ENCODE data around the gene QRICH1.

QRICH1 gene

DNA sequence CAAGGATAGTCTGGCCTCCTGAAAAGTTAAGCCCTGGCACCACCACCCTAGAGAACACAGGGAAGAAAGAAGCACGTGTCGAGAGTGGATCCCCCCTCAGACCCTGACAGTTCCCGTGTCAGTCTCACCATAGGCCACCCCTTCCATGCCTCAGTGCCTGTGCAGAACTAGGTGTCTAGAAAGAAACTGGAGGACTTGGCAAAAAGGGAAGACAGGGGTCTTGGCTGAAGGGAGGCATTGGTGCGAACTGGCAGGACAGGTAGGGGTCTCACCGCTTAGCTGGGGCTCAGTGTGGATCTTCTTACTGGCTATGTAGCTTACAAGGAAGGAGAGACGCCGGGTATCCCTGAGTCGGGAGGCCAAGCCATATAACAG is 10.2 kb upstream of the QRICH1 start:
- H3K27me3 Mint-ChIP-seq, result no peaks in the 10 kb centered on the region
- H3K36me3 Mint-ChIP-seq, result peaks cover 23% of the 10 kb centered on the region
- ATAC-seq (ENCODE audit: low read depth) (no peak), DNase-seq (ENCODE audit: low spot score in 2 of 2) (no peak)
- peak overlapping the region; percentile 98 for H3K4me3 Mint-ChIP-seq
- H3K27ac Mint-ChIP-seq, result peak overlapping the region; percentile 95
- H3K4me1 Mint-ChIP-seq, result peaks cover 18% of the 10 kb centered on the region
- no peaks in the 10 kb centered on the region for H3K9me3 Mint-ChIP-seq

GRCh38 chr3:49100046-49100615 is 6.3 kb upstream of the QRICH1 start:
- DNase-seq (ENCODE audit: low spot score in 2 of 2) (no peak), ATAC-seq (ENCODE audit: low read depth) (no peak)
- H3K9me3 Mint-ChIP-seq, result no peaks in the 10 kb centered on the region
- no peaks in the 10 kb centered on the region for H3K27me3 Mint-ChIP-seq
- no peak overlapping the region for H3K4me3 Mint-ChIP-seq
- peaks cover 27% of the 10 kb centered on the region for H3K36me3 Mint-ChIP-seq
- no peak overlapping the region for H3K27ac Mint-ChIP-seq
- peaks cover 12% of the 10 kb centered on the region for H3K4me1 Mint-ChIP-seq

DNA sequence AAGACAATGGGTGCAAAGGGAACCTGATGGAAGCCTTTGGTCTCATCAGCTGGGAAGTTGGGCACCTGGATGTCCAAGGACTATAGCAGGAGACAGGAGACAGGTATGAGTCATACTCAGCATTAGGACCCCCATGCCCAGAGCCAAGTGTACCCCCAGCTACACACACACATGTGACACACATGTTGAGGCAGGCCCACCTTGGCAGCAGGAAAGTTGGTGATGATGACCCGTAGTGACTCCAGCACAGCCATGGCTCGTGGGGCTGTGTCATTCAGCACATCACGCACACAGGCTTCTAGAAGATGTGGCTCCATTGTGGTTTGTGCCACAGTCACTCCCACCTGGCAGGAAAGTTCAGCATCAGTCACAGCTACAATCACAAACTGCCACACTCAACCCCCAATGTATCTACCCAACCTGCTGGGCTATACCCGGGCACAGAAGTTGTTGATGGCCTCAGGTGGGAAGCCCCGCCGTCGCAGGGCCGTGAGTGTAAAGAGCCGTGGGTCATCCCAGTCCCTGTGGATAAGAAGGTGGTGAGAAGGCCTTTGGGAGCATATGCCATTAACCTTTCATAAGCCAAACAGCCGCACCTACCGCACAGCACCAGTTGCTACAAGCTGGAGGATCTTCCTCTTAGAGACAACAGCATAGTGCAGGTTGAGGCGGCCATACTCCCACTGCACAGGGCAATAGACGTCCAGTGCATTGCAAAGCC is 5.2 kb upstream of the QRICH1 start:
- ATAC-seq (ENCODE audit: low read depth) (no peak), DNase-seq (ENCODE audit: low spot score in 2 of 2) (no peak)
- Mint-ChIP-seq H3K27me3 (no peaks in the 10 kb centered on the region), H3K9me3 (no peaks in the 10 kb centered on the region), H3K4me3 (no peak overlapping the region), H3K27ac (no peak overlapping the region), H3K36me3 (peaks cover 27% of the 10 kb centered on the region), H3K4me1 (peaks cover 11% of the 10 kb centered on the region)

DNA sequence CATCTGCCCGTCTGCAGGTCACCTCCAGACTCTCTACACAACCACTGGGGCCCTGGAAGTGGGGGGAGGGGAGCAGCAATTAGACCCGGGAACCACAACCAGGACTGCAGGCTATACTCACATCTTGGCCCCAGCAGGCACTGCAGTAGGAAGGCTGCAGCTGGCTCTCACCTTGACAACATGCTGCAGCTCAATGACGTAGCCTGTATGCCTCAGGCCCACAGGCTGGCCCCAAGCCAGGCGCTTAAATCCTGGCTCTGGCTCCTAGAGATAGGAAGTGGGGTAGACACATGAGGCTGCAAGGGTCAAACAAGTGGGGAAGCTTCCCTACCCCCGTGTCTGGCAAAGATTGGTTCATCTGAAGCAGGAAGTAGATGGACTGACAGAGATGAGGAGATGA is 4.6 kb upstream of the QRICH1 start:
- no peaks in the 10 kb centered on the region for H3K9me3 Mint-ChIP-seq
- H3K36me3 Mint-ChIP-seq, result peaks cover 29% of the 10 kb centered on the region
- H3K27ac Mint-ChIP-seq, result no peak overlapping the region
- peaks cover 4% of the 10 kb centered on the region for H3K4me1 Mint-ChIP-seq
- H3K4me3 Mint-ChIP-seq, result no peak overlapping the region
- H3K27me3 Mint-ChIP-seq, result no peaks in the 10 kb centered on the region
- ATAC-seq (ENCODE audit: low read depth), result no peak
- no peak for DNase-seq (ENCODE audit: low spot score in 2 of 2)

GRCh38 chr3:49092938-49093852 is 676 bp downstream of the QRICH1 start:
- peak; percentile 77 to 86 for DNase-seq (ENCODE audit: low spot score in 2 of 2)
- Mint-ChIP-seq H3K36me3 (peaks cover 5% of the 10 kb centered on the region), H3K27me3 (no peaks in the 10 kb centered on the region), H3K27ac (peak overlapping the region; percentile 96), H3K4me3 (peak overlapping the region; percentile 93), H3K9me3 (no peaks in the 10 kb centered on the region), H3K4me1 (peaks cover 13% of the 10 kb centered on the region)
- peak; percentile 39 for ATAC-seq (ENCODE audit: low read depth)

GRCh38 chr3:49081429-49081828 is 12.4 kb downstream of the QRICH1 start:
- H3K4me3 Mint-ChIP-seq, result no peak overlapping the region
- no peak overlapping the region for H3K27ac Mint-ChIP-seq
- ATAC-seq (ENCODE audit: low read depth) (no peak), DNase-seq (ENCODE audit: low spot score in 2 of 2) (no peak)
- peaks cover 6% of the 10 kb centered on the region for H3K4me1 Mint-ChIP-seq
- no peaks in the 10 kb centered on the region for H3K9me3 Mint-ChIP-seq
- peaks cover 5% of the 10 kb centered on the region for H3K36me3 Mint-ChIP-seq
- no peaks in the 10 kb centered on the region for H3K27me3 Mint-ChIP-seq

- no peak for DNase-seq (ENCODE audit: low spot score in 2 of 2)
- H3K36me3 Mint-ChIP-seq, result peaks cover 7% of the 10 kb centered on the region
- H3K27me3 Mint-ChIP-seq, result no peaks in the 10 kb centered on the region
- H3K27ac Mint-ChIP-seq, result no peak overlapping the region
- no peak for ATAC-seq (ENCODE audit: low read depth)
- peaks cover 8% of the 10 kb centered on the region for H3K4me1 Mint-ChIP-seq
- no peaks in the 10 kb centered on the region for H3K9me3 Mint-ChIP-seq
- no peak overlapping the region for H3K4me3 Mint-ChIP-seq
Observed at GRCh38 chr3:49079270-49079669, 14.6 kb downstream of the QRICH1 start.

GRCh38 chr3:49076646-49077045 is 17.2 kb downstream of the QRICH1 start:
- no peaks in the 10 kb centered on the region for H3K9me3 Mint-ChIP-seq
- DNase-seq (ENCODE audit: low spot score in 2 of 2) (no peak), ATAC-seq (ENCODE audit: low read depth) (no peak)
- H3K4me3 Mint-ChIP-seq, result no peak overlapping the region
- no peak overlapping the region for H3K27ac Mint-ChIP-seq
- H3K36me3 Mint-ChIP-seq, result peaks cover 14% of the 10 kb centered on the region
- H3K27me3 Mint-ChIP-seq, result no peaks in the 10 kb centered on the region
- H3K4me1 Mint-ChIP-seq, result peaks cover 8% of the 10 kb centered on the region

- DNase-seq (ENCODE audit: low spot score in 2 of 2), result no peak
- Mint-ChIP-seq H3K36me3 (peaks cover 15% of the 10 kb centered on the region), H3K27ac (no peak overlapping the region), H3K9me3 (no peaks in the 10 kb centered on the region), H3K27me3 (no peaks in the 10 kb centered on the region), H3K4me3 (no peak overlapping the region), H3K4me1 (peaks cover 8% of the 10 kb centered on the region)
- ATAC-seq (ENCODE audit: low read depth), result no peak
Observed at GRCh38 chr3:49076116-49076515, 17.8 kb downstream of the QRICH1 start.

DNA sequence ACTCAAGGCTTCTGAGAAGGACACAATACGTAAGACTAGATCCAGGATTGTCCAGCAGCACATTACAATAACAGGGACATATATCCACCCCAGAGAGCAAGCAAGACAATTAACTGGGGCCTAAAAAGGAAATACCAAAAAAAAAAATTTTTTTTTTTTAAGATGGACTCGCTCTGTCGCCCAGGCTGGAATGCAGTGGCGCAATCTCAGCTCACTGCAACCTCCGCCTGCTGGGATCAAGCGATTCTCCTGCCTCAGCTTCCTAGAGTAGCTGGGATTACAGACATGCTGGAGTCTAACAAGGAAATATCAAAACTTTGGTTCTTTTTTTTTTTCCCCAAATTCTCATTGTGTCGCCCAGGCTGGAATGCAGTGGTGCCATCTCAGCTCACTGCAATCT is 35.9 kb downstream of the QRICH1 start:
- Mint-ChIP-seq H3K36me3 (peaks cover 20% of the 10 kb centered on the region), H3K4me1 (peaks cover 2% of the 10 kb centered on the region), H3K9me3 (no peaks in the 10 kb centered on the region), H3K27me3 (no peaks in the 10 kb centered on the region), H3K4me3 (no peak overlapping the region), H3K27ac (no peak overlapping the region)
- DNase-seq (ENCODE audit: low spot score in 2 of 2) (no peak), ATAC-seq (ENCODE audit: low read depth) (no peak)

GRCh38 chr3:49057268-49057667 is 36.6 kb downstream of the QRICH1 start:
- Mint-ChIP-seq H3K27ac (no peak overlapping the region), H3K4me3 (no peak overlapping the region), H3K27me3 (no peaks in the 10 kb centered on the region), H3K4me1 (peaks cover 2% of the 10 kb centered on the region), H3K36me3 (peaks cover 23% of the 10 kb centered on the region), H3K9me3 (no peaks in the 10 kb centered on the region)
- ATAC-seq (ENCODE audit: low read depth) (no peak), DNase-seq (ENCODE audit: low spot score in 2 of 2) (no peak)

- Mint-ChIP-seq H3K27ac (no peak overlapping the region), H3K9me3 (no peaks in the 10 kb centered on the region), H3K4me1 (peaks cover 9% of the 10 kb centered on the region), H3K36me3 (peaks cover 29% of the 10 kb centered on the region), H3K27me3 (no peaks in the 10 kb centered on the region), H3K4me3 (no peak overlapping the region)
- no peak for DNase-seq (ENCODE audit: low spot score in 2 of 2)
- ATAC-seq (ENCODE audit: low read depth), result no peak
Observed at GRCh38 chr3:49054344-49054862, 39.5 kb downstream of the QRICH1 start.

DNA sequence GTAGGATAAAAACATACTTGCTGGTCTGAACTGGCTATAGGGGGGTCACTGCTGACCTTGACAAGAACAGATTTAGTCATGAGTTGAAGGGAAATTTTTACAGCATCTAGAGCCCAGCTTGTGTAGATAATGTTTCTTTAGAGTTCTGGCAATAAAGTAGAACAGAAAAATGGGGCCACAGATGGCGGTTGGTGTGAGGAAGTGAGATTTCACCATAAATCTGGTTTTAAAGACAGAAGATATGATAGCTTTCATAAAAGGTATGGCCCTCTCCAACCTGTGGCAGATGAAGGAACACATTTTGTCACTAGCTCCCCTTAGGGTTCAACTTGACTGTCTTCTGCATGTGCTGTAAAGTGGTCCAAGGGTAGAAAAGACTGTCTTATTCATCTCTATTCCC is 40.3 kb downstream of the QRICH1 start:
- H3K27me3 Mint-ChIP-seq, result no peaks in the 10 kb centered on the region
- peaks cover 9% of the 10 kb centered on the region for H3K4me1 Mint-ChIP-seq
- no peaks in the 10 kb centered on the region for H3K9me3 Mint-ChIP-seq
- no peak overlapping the region for H3K27ac Mint-ChIP-seq
- DNase-seq (ENCODE audit: low spot score in 2 of 2) (no peak), ATAC-seq (ENCODE audit: low read depth) (no peak)
- H3K36me3 Mint-ChIP-seq, result peaks cover 29% of the 10 kb centered on the region
- H3K4me3 Mint-ChIP-seq, result no peak overlapping the region

- H3K4me3 Mint-ChIP-seq, result no peak overlapping the region
- H3K27me3 Mint-ChIP-seq, result no peaks in the 10 kb centered on the region
- peaks cover 3% of the 10 kb centered on the region for H3K4me1 Mint-ChIP-seq
- no peaks in the 10 kb centered on the region for H3K9me3 Mint-ChIP-seq
- ATAC-seq (ENCODE audit: low read depth), result no peak
- DNase-seq (ENCODE audit: low spot score in 2 of 2), result no peak
- H3K36me3 Mint-ChIP-seq, result peaks cover 20% of the 10 kb centered on the region
- H3K27ac Mint-ChIP-seq, result peak overlapping the region; percentile 20
Observed at GRCh38 chr3:49035281-49035680, 58.6 kb downstream of the QRICH1 start.
